ENCODE results near the gene OBP2A.

- no peak for TF ChIP-seq CTCF (IDR thresholded peaks at IDR 0.05)
- TF ChIP-seq POLR2A (IDR thresholded peaks at IDR 0.05): no peak
Measured at GRCh38 chr9:135587658-135588057, 41.7 kb downstream of the OBP2A start.
